Measurements from ENCODE around the gene MT1F.

Gene MT1F

DNA sequence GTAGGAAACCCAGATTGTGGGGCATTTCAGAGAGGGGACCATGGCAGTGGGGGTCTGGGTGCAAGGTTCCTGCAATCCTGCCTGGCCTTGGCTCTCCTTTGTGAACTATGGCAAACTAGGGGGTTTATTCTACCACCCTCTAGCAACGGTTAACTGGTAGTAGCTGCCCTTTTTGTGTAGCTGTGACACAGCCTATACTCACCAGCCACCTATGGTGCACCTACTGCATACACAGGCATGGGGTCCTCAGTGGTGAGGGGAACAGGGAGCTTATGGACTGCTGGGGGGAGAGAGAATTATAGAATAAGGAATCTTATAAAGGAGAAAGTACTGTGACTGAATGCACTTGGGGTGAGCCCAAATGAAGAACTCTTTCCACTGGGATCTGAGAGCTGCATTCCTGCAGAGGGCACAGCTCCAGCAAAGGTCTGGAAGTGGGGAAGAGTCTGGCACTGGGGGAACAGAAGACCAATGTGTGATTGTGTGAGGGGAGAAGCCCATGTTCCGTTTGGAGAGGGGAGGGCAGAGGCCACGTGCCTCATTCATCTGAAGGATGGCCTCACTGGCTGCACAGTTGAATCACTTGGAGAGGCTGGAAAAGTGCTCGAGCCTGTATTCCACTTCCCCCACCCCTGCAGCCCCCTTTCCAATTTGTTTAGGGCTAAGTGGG is 26.6 kb downstream of the MT1F start:
- Histone ChIP-seq H3K4me3 (peak overlapping the region in 2 of 7 experiments; percentile 66 to 74), H3K27ac (peak overlapping the region in 10 of 21 experiments; percentile 15 to 94 (median 73))

- H3K4me3 ChIP-seq: peak overlapping the region in 1 of 7 experiments; percentile 74
Measured at GRCh38 chr16:56684926-56685590, 27.3 kb downstream of the MT1F start.

GRCh38 chr16:56686758-56687157 is 29.0 kb downstream of the MT1F start:
- no peak overlapping the region for H3K4me3 ChIP-seq
- H3K27ac ChIP-seq: no peak overlapping the region

More at GRCh38 chr16:56684926-56685590, 27.3 kb downstream of the MT1F start:
- peak overlapping the region in 12 of 21 experiments; percentile 1 to 94 (median 61) for H3K27ac ChIP-seq

GRCh38 chr16:56688762-56689161 is 31.0 kb downstream of the MT1F start:
- peak overlapping the region in 3 of 21 experiments; percentile 10 to 44 (median 29) for H3K27ac ChIP-seq

GRCh38 chr16:56689171-56689570 is 31.4 kb downstream of the MT1F start:
- Histone ChIP-seq H3K4me3 (no peak overlapping the region), H3K27ac (peak overlapping the region in 3 of 21 experiments; percentile 0 to 29 (median 10))

More at GRCh38 chr16:56688762-56689161, 31.0 kb downstream of the MT1F start:
- no peak overlapping the region for H3K4me3 ChIP-seq

DNA sequence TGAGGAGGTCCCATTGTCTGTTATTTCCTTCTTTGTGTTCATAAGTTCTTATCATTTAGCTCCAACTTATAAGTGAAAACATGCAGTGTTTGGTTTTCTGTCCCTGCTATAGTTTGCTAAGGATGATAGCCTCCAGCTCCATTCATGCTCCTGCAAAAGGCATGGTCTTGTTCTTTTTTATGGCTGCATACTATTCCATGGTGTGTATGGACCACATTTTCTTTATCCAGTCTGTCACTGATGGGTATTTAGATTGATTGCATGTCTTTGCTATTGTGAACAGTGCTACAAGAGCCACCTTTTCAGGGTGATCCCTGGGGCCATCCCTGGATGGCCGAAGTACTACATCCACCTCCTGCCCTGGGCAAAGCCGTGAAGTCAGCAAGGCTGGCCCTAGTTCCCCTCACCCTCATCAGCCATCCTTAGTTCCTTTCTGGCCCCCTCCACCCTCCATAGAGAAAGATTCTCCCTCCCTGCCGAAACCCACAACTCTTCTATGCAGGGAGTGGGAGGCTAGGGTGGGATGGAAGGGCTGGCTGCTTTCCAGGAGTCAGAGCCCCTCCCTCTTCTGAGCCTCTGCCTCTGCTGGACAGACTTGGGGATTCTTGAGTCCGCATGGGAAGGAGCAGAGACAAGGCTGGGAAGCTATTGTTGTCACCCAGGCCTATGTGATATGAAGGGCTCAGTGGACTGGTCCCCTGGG is 32.8 kb downstream of the MT1F start:
- no peak overlapping the region for H3K27ac ChIP-seq
- no peak overlapping the region for H3K4me3 ChIP-seq

- peak overlapping the region in 2 of 21 experiments; percentile 4 to 13 for H3K27ac ChIP-seq
- no peak overlapping the region for H3K4me3 ChIP-seq
Measured at GRCh38 chr16:56691885-56692284, 34.1 kb downstream of the MT1F start.

GRCh38 chr16:56695246-56695645 is 37.5 kb downstream of the MT1F start:
- H3K4me3 ChIP-seq: no peak overlapping the region
- no peak overlapping the region for H3K27ac ChIP-seq

DNA sequence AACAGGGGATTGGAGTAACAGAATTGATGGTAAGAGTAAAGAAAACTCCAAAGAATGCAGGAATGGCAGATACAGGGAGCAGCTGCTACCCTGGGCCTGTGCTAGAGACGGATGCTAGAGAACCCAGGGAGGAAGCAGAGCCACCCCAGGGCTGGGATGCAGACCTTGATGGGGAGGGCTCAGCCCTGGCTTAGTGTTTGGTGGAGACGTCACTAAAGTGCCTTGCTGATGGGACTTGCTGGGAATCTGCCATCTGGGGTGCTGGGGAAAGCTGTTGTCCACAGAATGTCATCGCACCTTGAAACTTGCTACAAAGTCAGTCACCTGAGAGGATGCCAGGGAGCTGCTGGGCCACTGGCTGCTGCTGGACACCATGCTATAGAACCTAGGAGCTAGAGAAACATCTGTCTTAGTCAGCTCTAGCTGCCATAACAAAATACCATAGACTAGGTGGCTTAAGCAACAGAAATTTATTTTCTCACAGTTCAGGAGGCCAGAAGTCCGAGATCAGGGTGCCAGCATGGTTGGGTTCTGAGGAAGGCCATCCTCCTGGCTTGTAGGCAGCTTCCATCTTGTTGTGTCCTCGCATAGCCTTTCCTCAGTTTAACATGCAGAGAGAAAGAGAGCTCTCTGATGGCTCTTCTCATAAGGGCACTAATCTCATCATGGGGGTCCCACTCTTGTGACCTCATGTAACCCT is 39.8 kb downstream of the MT1F start:
- Histone ChIP-seq H3K27ac (no peak overlapping the region), H3K4me3 (no peak overlapping the region)

- Histone ChIP-seq H3K27ac (no peak overlapping the region), H3K4me3 (no peak overlapping the region)
Measured at GRCh38 chr16:56700195-56700594, 42.4 kb downstream of the MT1F start.

DNA sequence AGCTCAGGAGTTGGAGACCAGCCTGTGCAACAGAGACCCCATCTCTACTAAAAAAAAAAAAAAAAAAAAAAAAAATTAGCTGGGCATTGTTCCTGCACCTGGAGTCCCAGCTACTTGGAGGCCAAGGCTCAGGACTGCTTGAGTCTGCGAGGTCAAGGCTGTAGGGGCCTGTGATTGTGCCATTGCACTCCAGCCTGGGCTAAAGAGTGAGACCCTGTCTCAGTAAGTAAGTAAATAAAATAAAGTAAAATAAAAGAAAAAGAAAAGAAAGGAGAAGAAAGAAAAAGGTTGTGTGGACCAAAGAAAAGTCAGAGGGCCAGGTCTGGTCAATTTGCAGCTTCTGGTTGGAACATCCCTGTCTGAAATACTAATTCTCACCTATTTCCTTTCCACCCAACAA is 42.9 kb downstream of the MT1F start:
- H3K27ac ChIP-seq: no peak overlapping the region
- H3K4me3 ChIP-seq: no peak overlapping the region

DNA sequence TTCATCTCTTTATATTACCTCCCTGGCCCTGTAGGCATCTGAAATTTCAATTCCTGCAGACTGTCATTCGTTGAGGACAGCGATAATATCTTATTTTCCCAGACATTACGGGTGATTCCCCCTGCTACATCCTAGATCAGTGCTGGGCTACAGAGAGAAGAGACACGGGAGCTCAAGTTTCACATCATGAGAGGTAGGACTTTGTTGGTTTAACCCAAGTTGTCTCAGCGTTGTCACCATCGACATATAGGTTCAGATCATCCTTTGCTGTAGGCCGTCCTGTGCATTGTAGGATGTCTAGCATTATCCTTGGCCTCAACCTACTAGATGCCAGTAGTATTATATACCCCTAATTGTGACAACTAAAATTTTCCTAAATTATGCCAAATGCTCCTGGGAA is 43.8 kb downstream of the MT1F start:
- Histone ChIP-seq H3K27ac (no peak overlapping the region), H3K4me3 (no peak overlapping the region)

GRCh38 chr16:56702836-56703235 is 45.1 kb downstream of the MT1F start:
- Histone ChIP-seq H3K4me3 (no peak overlapping the region), H3K27ac (no peak overlapping the region)

Data from skin epidermis (tissue), 12 donors.